IMR-90 (cell line): ENCODE measurements around the gene OR10G2. TPM values are rescaled to one million over a fixed set of nuclear protein-coding genes. Genes with fewer than 3 reads are reported as not detected.

Experiments
- ATAC-seq: fragments of 200-7000 bp; cut with Tn5 transposase; 2 replicates; pipeline ENCODE4 v1.9.1; 2020; ENCODE audit warnings: low read depth, mild to moderate bottlenecking, moderate library complexity
- BruUV-seq: library from RNA; stranded (reverse); fragments of 400-500 nt; replicated peaks from 2 replicates; lab custom pipeline; 2021; lab: Mats Ljungman, UMichigan
- CTCF ChIA-PET: fragments of 300-600 bp; formaldehyde crosslinking; extraction: SDS; loops from one replicate; lab custom pipeline; 2021; ENCODE audit warnings: antibody characterized with exemption; lab: Yijun Ruan, JAX
- POLR2A ChIA-PET: fragments of 300-600 bp; sonication (Branson Sonifier 250); formaldehyde crosslinking; loops from one replicate; lab custom pipeline; 2022; ENCODE audit warnings: antibody characterized with exemption; ENCODE audit not compliant: unreplicated experiment; lab: Charles Lee
- DNase-seq: peaks from one replicate; pipeline ENCODE4 v3.0.0; 2013
- H2AFZ ChIP-seq: replicated peaks from 2 replicates; pipeline ENCODE3; 2013; ENCODE audit warnings: low read length, mild to moderate bottlenecking; ENCODE audit not compliant: poor library complexity
- H2AK5ac ChIP-seq: 2 replicates; pipeline ENCODE4 v1.6.1; 2013; ENCODE audit warnings: low read depth, low read length, inconsistent platforms
- H2AK9ac ChIP-seq: replicated peaks from 2 replicates; pipeline ENCODE3; 2013; ENCODE audit warnings: mild to moderate bottlenecking, low read depth, low read length, moderate library complexity; ENCODE audit not compliant: poor library complexity
- H2BK120ac ChIP-seq: 2 replicates; pipeline ENCODE4 v1.6.1; 2013; ENCODE audit warnings: low read depth, low read length, inconsistent platforms
- H2BK15ac ChIP-seq: 3 replicates; pipeline ENCODE4 v1.6.1; 2013; ENCODE audit warnings: low read depth, low read length, inconsistent platforms
- H2BK20ac ChIP-seq: 2 replicates; pipeline ENCODE4 v1.6.1; 2013; ENCODE audit warnings: low read depth, mild to moderate bottlenecking, inconsistent platforms, low read length, moderate library complexity
- H2BK5ac ChIP-seq: 2 replicates; pipeline ENCODE4 v1.6.1; 2013; ENCODE audit warnings: mild to moderate bottlenecking, low read depth, low read length, inconsistent platforms; ENCODE audit not compliant: poor library complexity, severe bottlenecking
- H3K14ac ChIP-seq: replicated peaks from 2 replicates; pipeline ENCODE4 v1.6.1; 2013; ENCODE audit warnings: low read depth, low read length, inconsistent platforms
- H3K18ac ChIP-seq: 2 replicates; pipeline ENCODE4 v1.6.1; 2013; ENCODE audit warnings: low read depth, low read length, control low read depth
- H3K23ac ChIP-seq: 2 replicates; pipeline ENCODE4 v1.6.1; 2013; ENCODE audit warnings: low read depth, low read length, inconsistent platforms
- H3K27ac ChIP-seq: 2 replicates; pipeline ENCODE4 v1.5.1; 2013; ENCODE audit warnings: mild to moderate bottlenecking, control low read depth, low read length; ENCODE audit not compliant: insufficient read depth
- H3K27me3 ChIP-seq: 2 replicates; pipeline ENCODE4 v1.6.1; 2013; ENCODE audit warnings: low read length; ENCODE audit not compliant: control insufficient read depth, insufficient read depth
- H3K36me3 ChIP-seq: 2 replicates; pipeline ENCODE4 v1.6.1; 2013; ENCODE audit warnings: low read length, mixed read lengths; ENCODE audit not compliant: control insufficient read depth, insufficient read depth
- H3K4ac ChIP-seq: 2 replicates; pipeline ENCODE4 v1.6.1; 2013; ENCODE audit warnings: low read depth, low read length, inconsistent platforms
- H3K4me1 ChIP-seq: 2 replicates; pipeline ENCODE4 v1.6.1; 2013; ENCODE audit warnings: low read length, mixed read lengths; ENCODE audit not compliant: control insufficient read depth, insufficient read depth
- H3K4me2 ChIP-seq: 2 replicates; pipeline ENCODE4 v1.6.1; 2013; ENCODE audit warnings: low read depth, mild to moderate bottlenecking, control low read depth, low read length, moderate library complexity
- H3K4me3 ChIP-seq: 2 replicates; pipeline ENCODE4 v1.5.1; 2013; ENCODE audit warnings: low read depth, mild to moderate bottlenecking, control low read depth, low read length, moderate library complexity; ENCODE audit not compliant: insufficient read depth
- H3K56ac ChIP-seq: 2 replicates; pipeline ENCODE4 v1.6.1; 2013; ENCODE audit warnings: low read length, inconsistent platforms; ENCODE audit not compliant: insufficient read depth; ENCODE audit errors: extremely low read depth
- H3K79me1 ChIP-seq, 2 experiments: 2 replicates each; pipeline ENCODE4 v1.6.1; 2013; ENCODE audit warnings: low read length in 2 of 2, inconsistent platforms in 1 of 2, low read depth in 1 of 2
- H3K9ac ChIP-seq: 2 replicates; pipeline ENCODE4 v1.6.1; 2013; ENCODE audit warnings: low read depth, low read length, control low read depth
- H3K9me1 ChIP-seq: 2 replicates; pipeline ENCODE4 v1.6.1; 2013; ENCODE audit warnings: low read length, inconsistent platforms; ENCODE audit not compliant: insufficient read depth
- H3K9me3 ChIP-seq: 2 replicates; pipeline ENCODE4 v1.6.1; 2013; ENCODE audit warnings: low read length; ENCODE audit not compliant: control insufficient read depth, insufficient read depth
- H4K20me1 ChIP-seq: 2 replicates; pipeline ENCODE4 v1.6.1; 2013; ENCODE audit warnings: low read length, inconsistent platforms; ENCODE audit not compliant: insufficient read depth
- H4K5ac ChIP-seq: 2 replicates; pipeline ENCODE4 v1.6.1; 2013; ENCODE audit warnings: mild to moderate bottlenecking, low read depth, low read length, control low read depth
- H4K8ac ChIP-seq, 2 experiments: 2 replicates each; pipeline ENCODE4 v1.6.1; 2013; ENCODE audit warnings: low read depth in 2 of 2, low read length in 2 of 2, control low read depth in 1 of 2, inconsistent platforms in 1 of 2
- H4K91ac ChIP-seq: 2 replicates; pipeline ENCODE4 v1.6.1; 2013; ENCODE audit warnings: low read depth, low read length, inconsistent platforms; ENCODE audit not compliant: insufficient read depth
- BHLHE40 ChIP-seq: fragments of 150-350 bp; IDR thresholded peaks from 2 replicates; pipeline ENCODE4 v1.6.1; 2016; ENCODE audit warnings: mild to moderate bottlenecking, low read depth, low read length
- FOS ChIP-seq: fragments of 150-350 bp; IDR thresholded peaks from 2 replicates; pipeline ENCODE4 v1.6.1; 2016; ENCODE audit warnings: low read depth, low read length
- MXI1 ChIP-seq: IDR thresholded peaks from 2 replicates; pipeline ENCODE4 v1.6.1; 2012; ENCODE audit warnings: low read depth, mild to moderate bottlenecking, low read length, moderate library complexity, borderline replicate concordance
- NFE2L2 ChIP-seq: fragments of 150-350 bp; IDR thresholded peaks from 2 replicates; pipeline ENCODE4 v1.6.1; 2016; ENCODE audit warnings: low read depth, mild to moderate bottlenecking, low read length
- SMC3 ChIP-seq: fragments of 150-350 bp; IDR thresholded peaks from 2 replicates; pipeline ENCODE4 v1.6.1; 2016; ENCODE audit warnings: low read depth, mild to moderate bottlenecking, antibody characterized with exemption, low read length, moderate library complexity
- WGBS, 2 experiments: methylation state at CpG; one replicate each; pipeline versions ENCODE4 v1.1.5 to v1.1.7; 2013; ENCODE audit warnings: missing lambda C conversion rate in 2 of 2; ENCODE audit not compliant: insufficient read length in 1 of 2; ENCODE audit errors: extremely low coverage in 2 of 2; 5-methylcytosine and 5-hydroxymethylcytosine counted together
- dilution Hi-C: fragments of 300-500 bp; cut with HindIII; formaldehyde crosslinking; loops from one replicate; pipeline ENCODE4 v1.14.3; 2018; ENCODE audit warnings: low sequenced_read_pairs; ENCODE audit not compliant: unreplicated experiment
- in situ Hi-C: fragments of 300-500 bp; cut with MboI; formaldehyde crosslinking; loops from 3 replicates; pipeline ENCODE4 v1.14.3; 2019; ENCODE audit warnings: low sequenced_read_pairs, inconsistent platforms, mixed read lengths
- intact Hi-C: fragments of 100-400 bp; cut with micrococcal nuclease; formaldehyde crosslinking; loops from 2 replicates; pipeline ENCODE4 v1.10.0; 2022
- polyA plus RNA-seq, 3 experiments: library from polyadenylated mRNA; depleted of rRNA; stranded (reverse); fragments of >200 nt; gene quantifications; 2 replicates each; pipeline ENCODE4 v1.2.3, GENCODE V29; 2012; ENCODE audit warnings: low replicate concordance in 1 of 3
- total RNA-seq: library from RNA; depleted of rRNA; stranded (reverse); fragments of >200 nt; gene quantifications from 2 replicates; pipeline ENCODE4 v1.2.3, GENCODE V29; 2012
- TF ChIP-seq, protein P1 (sequence below): fragments of 150-350 bp; IDR thresholded peaks from 2 replicates; pipeline ENCODE4 v1.6.1; 2017; ENCODE audit warnings: mild to moderate bottlenecking, antibody characterized with exemption, low read length, low read depth

The OR10G2 gene
- total and polyA plus RNA-seq, 2 of the 4 experiments (the other 2 are of a cell fraction) = not detected

DNA sequence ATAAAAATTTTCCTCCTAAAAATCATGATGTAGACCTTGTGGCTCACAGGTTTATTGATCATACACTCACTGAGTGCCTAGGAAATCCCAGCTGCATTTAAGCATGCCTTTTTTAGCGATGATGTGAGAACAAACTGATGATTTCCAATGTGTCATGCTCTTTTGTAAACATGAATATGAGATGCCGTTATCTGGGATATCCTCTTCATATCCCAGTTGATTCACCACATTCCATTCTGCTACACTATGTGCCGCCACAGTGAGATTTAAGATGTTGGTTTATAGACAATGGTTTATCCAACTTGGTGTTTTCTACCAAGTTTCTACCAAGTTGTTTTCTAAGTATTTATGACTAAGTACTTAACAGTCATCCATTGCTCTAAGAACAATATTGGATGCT, 33.6 kb upstream of the OR10G2 start:
- TF ChIP-seq, protein P1, sequence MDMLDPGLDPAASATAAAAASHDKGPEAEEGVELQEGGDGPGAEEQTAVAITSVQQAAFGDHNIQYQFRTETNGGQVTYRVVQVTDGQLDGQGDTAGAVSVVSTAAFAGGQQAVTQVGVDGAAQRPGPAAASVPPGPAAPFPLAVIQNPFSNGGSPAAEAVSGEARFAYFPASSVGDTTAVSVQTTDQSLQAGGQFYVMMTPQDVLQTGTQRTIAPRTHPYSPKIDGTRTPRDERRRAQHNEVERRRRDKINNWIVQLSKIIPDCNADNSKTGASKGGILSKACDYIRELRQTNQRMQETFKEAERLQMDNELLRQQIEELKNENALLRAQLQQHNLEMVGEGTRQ = no peak
- TF ChIP-seq FOS (0 out of 2 replicates have a peak, but pooled peaks have one; percentile 23), MXI1 (no peak), SMC3 (no peak), BHLHE40 (no peak), NFE2L2 (no peak)
- POLR2A ChIA-PET = no interaction called here
- H3K18ac ChIP-seq = no peak overlapping the region
- H3K23ac ChIP-seq = no peak overlapping the region
- BruUV-seq = no TSS peak
- no peaks in the 10 kb centered on the region for H3K36me3 ChIP-seq
- no peak overlapping the region for H3K9ac ChIP-seq
- no peak overlapping the region for H4K91ac ChIP-seq
- H4K5ac ChIP-seq = no peak overlapping the region
- WGBS, 2 experiments = no CpG with 5 or more reads among the region's 3 CpGs
- no peaks in the 10 kb centered on the region for H3K4me1 ChIP-seq
- intact Hi-C loops = no loop called here
- H2BK5ac ChIP-seq = no peak overlapping the region
- H2AFZ ChIP-seq = no peak overlapping the region
- no peak overlapping the region for H3K4me2 ChIP-seq
- H4K20me1 ChIP-seq = no peaks in the 10 kb centered on the region
- dilution Hi-C loops = no loop called here
- CTCF ChIA-PET = no interaction called here
- H3K4me3 ChIP-seq = no peak overlapping the region
- no peaks in the 10 kb centered on the region for H3K79me1 ChIP-seq
- no peak overlapping the region for H2AK9ac ChIP-seq
- H3K27ac ChIP-seq = no peak overlapping the region
- H3K4ac ChIP-seq = no peak overlapping the region
- in situ Hi-C loops = no loop called here
- ATAC-seq = peak; percentile 79
- H2BK15ac ChIP-seq = no peak overlapping the region
- no peaks in the 10 kb centered on the region for H3K9me1 ChIP-seq
- no peaks in the 10 kb centered on the region for H3K9me3 ChIP-seq
- no peak overlapping the region for H3K14ac ChIP-seq
- H3K56ac ChIP-seq = no peak overlapping the region
- H2BK20ac ChIP-seq = no peak overlapping the region
- H2BK120ac ChIP-seq = no peak overlapping the region
- no peak overlapping the region for H2AK5ac ChIP-seq
- no peak overlapping the region for H4K8ac ChIP-seq
- H3K27me3 ChIP-seq = no peaks in the 10 kb centered on the region
- peak; percentile 76 for DNase-seq
